GM21423 (cell line): ENCODE measurements around the gene PTK6.

ENCODE experiments used
- ATAC-seq: cut with Tn5 transposase; IDR thresholded peaks from one replicate; pipeline ENCODE4 v1.9.1; 2021; ENCODE audit warnings: mild to moderate bottlenecking, moderate library complexity; ENCODE audit not compliant: unreplicated experiment

Gene PTK6

GRCh38 chr20:63570281-63571086 is 33.3 kb upstream of the PTK6 start:
- ATAC-seq, result no peak

GRCh38 chr20:63568986-63569949 is 32.1 kb upstream of the PTK6 start:
- no peak for ATAC-seq

DNA sequence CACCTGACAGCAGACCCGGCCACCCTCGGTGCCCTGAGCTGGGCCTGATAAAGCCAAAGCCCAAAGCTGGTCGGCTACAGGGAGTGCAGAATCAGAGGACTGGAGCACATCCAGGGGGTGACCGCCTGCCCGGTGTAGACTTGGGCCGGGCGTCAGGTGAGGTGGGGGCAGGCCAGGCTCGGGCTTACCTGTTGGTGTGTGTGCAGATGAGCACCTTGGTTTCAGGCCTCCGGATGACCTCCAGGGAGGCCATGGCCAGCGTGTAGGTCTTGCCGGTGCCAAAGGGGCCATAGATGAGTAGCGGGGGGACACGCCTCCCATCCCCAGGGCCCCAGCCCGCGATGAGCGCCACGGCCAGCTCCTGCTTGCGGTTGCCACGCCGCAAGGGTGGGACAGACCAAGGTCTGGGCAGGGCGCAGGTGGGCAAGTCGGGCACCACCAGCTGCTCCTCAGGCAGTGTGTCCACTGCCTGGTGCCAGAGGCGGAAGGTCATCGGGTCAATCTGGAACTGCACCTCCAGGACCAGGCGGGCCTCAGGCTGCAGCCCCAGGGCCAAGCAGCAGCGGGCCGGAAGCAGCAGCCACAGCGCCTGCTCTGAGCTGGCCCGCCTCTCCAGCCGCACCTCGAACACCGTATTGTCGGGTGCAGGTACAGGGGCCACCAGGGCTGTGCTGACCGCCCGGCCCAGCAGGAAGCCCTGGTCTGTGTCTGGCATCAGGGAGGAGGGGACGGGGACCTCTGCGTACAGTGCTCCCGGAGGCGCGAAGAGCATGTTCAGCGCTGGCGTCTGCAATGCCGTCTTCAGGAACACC is 31.2 kb upstream of the PTK6 start:
- no peak for ATAC-seq

- peak; percentile 62 for ATAC-seq
These were observed 30.4 kb upstream of the PTK6 start for GRCh38 chr20:63567386-63568169.

GRCh38 chr20:63567136-63567385 is 29.9 kb upstream of the PTK6 start:
- peak; percentile 3 for ATAC-seq

GRCh38 chr20:63566395-63567135 is 29.4 kb upstream of the PTK6 start:
- ATAC-seq, result no peak

- no peak for ATAC-seq
These were observed 28.6 kb upstream of the PTK6 start for GRCh38 chr20:63565699-63566335.

DNA sequence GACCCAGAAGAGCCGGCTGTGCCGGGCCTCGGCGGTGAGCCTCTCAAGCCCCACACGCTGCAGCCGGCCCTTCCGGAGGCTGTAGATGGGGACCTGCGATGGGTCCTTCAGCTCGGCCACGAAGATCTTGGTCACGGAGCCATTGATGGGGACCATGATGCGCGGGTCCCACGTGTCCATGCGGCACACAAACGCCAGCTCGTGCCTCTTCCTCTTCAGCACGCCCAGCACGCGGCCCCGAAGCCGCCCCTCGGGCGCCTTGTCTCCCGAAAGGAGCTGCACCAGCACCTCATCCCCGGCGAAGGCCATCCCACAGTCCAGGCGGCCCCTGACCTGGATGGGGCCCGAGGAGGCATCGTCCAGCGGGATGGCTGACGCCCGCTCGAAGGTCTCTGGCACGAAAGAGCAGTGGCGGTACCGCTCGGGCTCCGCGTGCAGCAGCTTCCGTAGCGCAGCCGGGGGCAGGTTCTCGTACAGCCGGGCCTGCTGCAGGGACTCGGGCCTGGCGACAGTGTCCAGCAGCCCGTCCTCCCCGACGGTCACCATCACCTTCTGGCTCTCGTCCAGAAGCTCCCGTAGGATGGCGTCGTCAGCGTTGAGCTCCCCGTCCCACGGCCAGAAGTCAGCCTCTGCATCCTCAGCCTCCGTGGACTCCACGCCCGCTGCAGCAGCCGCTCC is 28.0 kb upstream of the PTK6 start:
- ATAC-seq, result no peak

DNA sequence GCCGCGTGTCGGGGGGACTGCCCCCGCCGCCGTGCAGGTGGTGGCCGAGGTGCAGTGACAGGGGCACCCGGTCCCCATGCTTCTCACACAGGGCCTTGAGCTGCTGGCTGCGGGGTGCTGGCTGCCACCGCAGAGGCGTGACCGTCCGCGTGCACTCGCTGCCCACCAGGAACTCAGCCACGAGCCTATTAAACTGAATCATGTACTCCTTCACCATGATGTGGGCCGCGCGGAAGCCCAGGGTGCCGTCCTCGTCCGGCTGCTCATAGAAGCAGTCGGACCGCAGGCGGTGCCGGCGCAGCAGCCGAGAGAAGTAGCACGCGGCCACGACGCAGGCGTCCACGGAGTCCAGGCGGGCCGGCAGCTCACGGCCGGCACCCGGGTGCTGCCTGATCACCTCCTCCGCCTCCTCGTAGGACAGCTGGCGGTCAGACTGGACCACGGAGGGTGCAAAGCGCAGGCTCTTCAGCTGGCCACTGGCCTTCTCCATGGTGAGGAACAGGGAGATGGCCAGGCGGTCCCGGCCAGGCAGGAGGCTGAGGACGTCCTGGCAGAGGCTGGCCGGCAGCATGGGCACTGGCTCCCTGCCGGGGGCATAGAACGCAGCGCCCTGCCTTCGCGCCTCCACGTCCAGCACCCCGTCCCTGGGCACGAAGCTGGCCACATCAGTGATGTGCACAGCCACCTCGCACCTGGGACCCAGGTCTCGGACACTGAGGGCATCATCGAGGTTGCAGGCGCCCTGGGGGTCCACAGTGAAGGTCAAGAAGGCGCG is 27.0 kb upstream of the PTK6 start:
- no peak for ATAC-seq

- ATAC-seq, result no peak
These were observed 26.2 kb upstream of the PTK6 start for GRCh38 chr20:63563225-63563935.

GRCh38 chr20:63562461-63563224 is 25.5 kb upstream of the PTK6 start:
- no peak for ATAC-seq

DNA sequence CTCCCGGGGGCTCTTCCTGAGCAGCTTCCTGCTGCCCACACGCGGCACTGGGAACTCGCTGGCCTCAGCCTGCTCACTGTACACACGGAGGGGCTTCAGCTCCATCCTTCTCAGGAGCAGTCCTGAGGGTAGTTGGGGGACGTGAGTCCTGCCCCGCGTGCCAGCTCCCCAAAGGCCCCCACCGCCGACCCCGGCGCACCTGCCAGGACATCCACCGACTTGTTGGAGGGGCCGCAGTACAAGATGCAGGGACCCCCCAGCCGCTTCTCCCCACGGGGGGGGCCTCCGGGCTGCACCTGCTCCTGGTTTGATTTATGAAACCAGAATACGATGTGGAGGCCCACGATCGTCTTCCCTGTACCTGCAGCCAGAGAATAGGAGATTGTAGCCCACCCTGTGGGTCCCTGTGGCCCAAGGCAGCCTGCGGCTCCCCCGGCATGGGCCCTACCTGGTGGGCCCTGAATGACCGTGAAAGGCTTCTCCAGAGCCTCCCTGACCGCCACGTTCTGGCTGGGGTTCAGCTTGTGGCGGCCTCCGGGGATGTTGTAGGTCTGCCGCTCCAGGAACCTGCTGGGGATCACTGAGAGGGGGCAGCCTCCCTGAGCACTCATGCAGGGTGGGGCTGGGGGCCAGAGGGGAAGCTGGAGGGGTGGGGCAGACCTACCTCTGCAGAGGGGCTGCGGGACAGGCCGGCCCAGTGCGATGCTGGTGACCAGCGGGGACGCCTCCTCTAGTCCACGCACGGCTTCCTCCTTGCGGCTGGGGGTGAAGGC is 24.6 kb upstream of the PTK6 start:
- ATAC-seq, result no peak

- no peak for ATAC-seq
These were observed 23.9 kb upstream of the PTK6 start for GRCh38 chr20:63560856-63561609.

- no peak for ATAC-seq
These were observed 23.2 kb upstream of the PTK6 start for GRCh38 chr20:63560333-63560805.
